Right lung (tissue), 10 donors: ENCODE data around the gene PSME3. TPM values are rescaled to one million over a fixed set of nuclear protein-coding genes. Genes with fewer than 3 reads are reported as not detected.

ENCODE experiments used
- DNase-seq, 2 donors: peaks; one replicate each; pipeline ENCODE4 v3.0.0-alpha.2; 2013
- long read RNA-seq, 8 donors: transcript quantifications; one replicate each; lab custom pipeline, GENCODE V29; 2026
- polyA plus RNA-seq, 5 donors: library from polyadenylated mRNA; unstranded; fragments of 120-200 nt; gene quantifications; one replicate each; pipeline versions ENCODE4 v1.2.1 to v1.2.3, GENCODE V29; 2013; ENCODE audit warnings: inconsistent platforms in 1 of 5, low replicate concordance in 1 of 5; ENCODE audit not compliant: insufficient read length in 5 of 5, insufficient read depth in 1 of 5

PSME3 gene
- 10 to 100 TPM; 65.8 to 81.2 (median 74.9) TPM for polyA plus RNA-seq
- long read RNA-seq, donor 1, transcript PSME3-210 (11 exons, 998 nt), result major isoform, 16 of 16 reads
- long read RNA-seq, donor 1, partial matches to known transcripts, result 0 of 16 reads
- long read RNA-seq, donor 1, other reads (novel, unspliced or antisense), result 0 of 16 reads
- long read RNA-seq, donor 2, transcript PSME3-210 (11 exons, 998 nt), result major isoform, 12 of 12 reads
- long read RNA-seq, donor 2, partial matches to known transcripts, result 0 of 12 reads
- long read RNA-seq, donor 2, other reads (novel, unspliced or antisense), result 0 of 12 reads
- long read RNA-seq, donor 3, transcript PSME3-210 (11 exons, 998 nt), result major isoform, 5 of 6 reads
- long read RNA-seq, donor 3, partial matches to known transcripts, result 0 of 6 reads
- long read RNA-seq, donor 3, other reads (novel, unspliced or antisense), result 0 of 6 reads
- long read RNA-seq, donor 4, transcript PSME3-210 (11 exons, 998 nt), result major isoform, 10 of 10 reads
- long read RNA-seq, donor 4, partial matches to known transcripts, result 0 of 10 reads
- long read RNA-seq, donor 4, other reads (novel, unspliced or antisense), result 0 of 10 reads
- long read RNA-seq, donor 5, transcript PSME3-210 (11 exons, 998 nt), result major isoform, 16 of 18 reads
- long read RNA-seq, donor 5, partial matches to known transcripts, result 0 of 18 reads
- long read RNA-seq, donor 5, other reads (novel, unspliced or antisense), result 0 of 18 reads
- long read RNA-seq, donor 6, transcript PSME3-210 (11 exons, 998 nt), result major isoform, 23 of 26 reads
- long read RNA-seq, donor 6, partial matches to known transcripts, result 0 of 26 reads
- long read RNA-seq, donor 6, other reads (novel, unspliced or antisense), result 0 of 26 reads
- long read RNA-seq, donor 7, transcript PSME3-210 (11 exons, 998 nt), result major isoform, 24 of 26 reads
- long read RNA-seq, donor 7, partial matches to known transcripts, result 0 of 26 reads
- long read RNA-seq, donor 7, other reads (novel, unspliced or antisense), result 0 of 26 reads
- long read RNA-seq, donor 8, partial matches to known transcripts, result 19 of 23 reads
- long read RNA-seq, donor 8, other reads (novel, unspliced or antisense), result 0 of 23 reads

- peak; percentile 89 to 90 for DNase-seq
Observed at GRCh38 chr17:42832934-42833766, at the start of gene PSME3. Gene PSME3, plus strand, starts transcription at chr17:42833397. Its CDS starts 235 bp downstream, at chr17:42833632.

GRCh38 chr17:42783791-42784138 lies 49.4 kb upstream of the PSME3 start:
- no peak for DNase-seq

GRCh38 chr17:42784409-42784808 lies 48.8 kb upstream of the PSME3 start:
- DNase-seq, result no peak

GRCh38 chr17:42784811-42785592 lies 48.2 kb upstream of the PSME3 start:
- no peak for DNase-seq

GRCh38 chr17:42787266-42787665 lies 45.9 kb upstream of the PSME3 start:
- no peak for DNase-seq

GRCh38 chr17:42791948-42792347 lies 41.2 kb upstream of the PSME3 start:
- no peak for DNase-seq

GRCh38 chr17:42792545-42792944 lies 40.7 kb upstream of the PSME3 start:
- no peak for DNase-seq

GRCh38 chr17:42795061-42795460 lies 38.1 kb upstream of the PSME3 start:
- no peak for DNase-seq

GRCh38 chr17:42795465-42795864 lies 37.7 kb upstream of the PSME3 start:
- DNase-seq, result no peak

- no peak for DNase-seq
Observed at GRCh38 chr17:42796066-42796758, 37.0 kb upstream of the PSME3 start.

GRCh38 chr17:42797067-42798007 lies 35.9 kb upstream of the PSME3 start:
- no peak for DNase-seq

GRCh38 chr17:42798011-42798382 lies 35.2 kb upstream of the PSME3 start:
- DNase-seq, result no peak

GRCh38 chr17:42798383-42799380 lies 34.5 kb upstream of the PSME3 start, which contains the start of the genes CNTD1 and COA3:
Gene CNTD1, plus strand, starts transcription at chr17:42798861. Its CDS starts 207 bp downstream, at chr17:42799068.
Gene COA3, minus strand, starts transcription at chr17:42798704. Its CDS starts 23 bp downstream, at chr17:42798681.
- DNase-seq, result peak; percentile 79 to 82

GRCh38 chr17:42803074-42803883 lies 29.9 kb upstream of the PSME3 start:
- DNase-seq, result no peak

- DNase-seq, result no peak
Observed at GRCh38 chr17:42804918-42805367, 28.3 kb upstream of the PSME3 start.

- DNase-seq, result no peak
Observed at GRCh38 chr17:42806249-42806648, 26.9 kb upstream of the PSME3 start.
